LNCAP (cell line): ENCODE data around the gene CLEC2A.

Source experiments
- TF ChIP-seq, protein P1 (sequence below): fragments of 450-650 bp; IDR thresholded peaks from 2 replicates; pipeline ENCODE4 v1.5.1; 2017; ENCODE audit warnings: mild to moderate bottlenecking

CLEC2A gene

DNA sequence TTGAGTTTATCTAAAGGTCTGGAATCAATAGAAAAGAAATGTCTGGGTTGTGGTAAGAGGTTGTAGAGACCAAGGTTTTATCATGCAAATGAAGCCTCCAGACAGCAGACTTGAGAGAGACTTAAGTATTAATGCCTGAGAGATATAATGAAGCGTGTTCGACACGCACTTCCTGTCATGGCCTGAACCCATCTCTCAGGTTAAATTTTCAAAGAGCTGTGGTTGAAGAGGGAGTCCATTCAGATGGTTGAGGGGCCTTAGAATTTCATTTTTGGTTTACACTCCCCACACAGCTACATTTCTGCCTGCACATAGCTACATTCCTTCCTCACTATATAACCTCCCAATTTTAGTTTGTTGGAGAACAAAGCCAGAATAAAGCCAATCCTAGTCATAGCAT is 28.9 kb upstream of the CLEC2A start:
- TF ChIP-seq, protein P1, sequence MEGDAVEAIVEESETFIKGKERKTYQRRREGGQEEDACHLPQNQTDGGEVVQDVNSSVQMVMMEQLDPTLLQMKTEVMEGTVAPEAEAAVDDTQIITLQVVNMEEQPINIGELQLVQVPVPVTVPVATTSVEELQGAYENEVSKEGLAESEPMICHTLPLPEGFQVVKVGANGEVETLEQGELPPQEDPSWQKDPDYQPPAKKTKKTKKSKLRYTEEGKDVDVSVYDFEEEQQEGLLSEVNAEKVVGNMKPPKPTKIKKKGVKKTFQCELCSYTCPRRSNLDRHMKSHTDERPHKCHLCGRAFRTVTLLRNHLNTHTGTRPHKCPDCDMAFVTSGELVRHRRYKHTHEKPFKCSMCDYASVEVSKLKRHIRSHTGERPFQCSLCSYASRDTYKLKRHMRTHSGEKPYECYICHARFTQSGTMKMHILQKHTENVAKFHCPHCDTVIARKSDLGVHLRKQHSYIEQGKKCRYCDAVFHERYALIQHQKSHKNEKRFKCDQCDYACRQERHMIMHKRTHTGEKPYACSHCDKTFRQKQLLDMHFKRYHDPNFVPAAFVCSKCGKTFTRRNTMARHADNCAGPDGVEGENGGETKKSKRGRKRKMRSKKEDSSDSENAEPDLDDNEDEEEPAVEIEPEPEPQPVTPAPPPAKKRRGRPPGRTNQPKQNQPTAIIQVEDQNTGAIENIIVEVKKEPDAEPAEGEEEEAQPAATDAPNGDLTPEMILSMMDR, result no peak

GRCh38 chr12:9960590-9960989 is 28.4 kb upstream of the CLEC2A start:
- TF ChIP-seq, protein P1, result no peak

GRCh38 chr12:9957834-9958233 is 25.7 kb upstream of the CLEC2A start:
- TF ChIP-seq, protein P1, result no peak

DNA sequence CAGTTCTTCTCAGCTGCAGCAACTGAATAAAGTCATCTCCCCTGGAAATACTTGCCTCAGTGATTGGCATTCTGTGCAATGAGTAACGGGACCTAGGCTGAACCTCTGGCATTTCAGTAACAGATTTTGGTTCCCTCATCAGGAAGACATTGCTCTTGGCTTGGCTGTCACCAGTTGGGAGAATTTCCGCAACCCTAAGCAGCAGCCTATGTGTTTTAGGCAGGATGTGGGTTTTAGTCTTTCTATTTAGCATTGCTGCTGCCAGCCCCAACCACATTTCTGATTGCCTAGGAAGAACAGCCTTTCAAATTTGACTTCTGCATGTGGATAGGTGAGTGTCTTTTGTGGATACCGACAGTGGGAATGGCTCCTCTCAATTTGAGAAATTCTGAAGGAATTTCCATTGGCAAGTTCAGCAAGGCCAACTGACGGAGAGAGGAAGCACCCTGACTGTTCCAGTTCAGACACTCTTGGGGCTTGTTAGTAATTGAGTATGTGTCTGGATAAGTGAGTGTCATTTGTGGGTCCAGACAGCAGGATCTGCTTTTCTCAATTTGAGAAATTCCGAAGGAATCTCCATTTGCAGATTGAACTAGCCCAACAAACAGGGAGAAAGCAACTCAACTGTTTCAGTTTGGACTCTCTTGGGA is 19.0 kb upstream of the CLEC2A start:
- TF ChIP-seq, protein P1, result no peak

DNA sequence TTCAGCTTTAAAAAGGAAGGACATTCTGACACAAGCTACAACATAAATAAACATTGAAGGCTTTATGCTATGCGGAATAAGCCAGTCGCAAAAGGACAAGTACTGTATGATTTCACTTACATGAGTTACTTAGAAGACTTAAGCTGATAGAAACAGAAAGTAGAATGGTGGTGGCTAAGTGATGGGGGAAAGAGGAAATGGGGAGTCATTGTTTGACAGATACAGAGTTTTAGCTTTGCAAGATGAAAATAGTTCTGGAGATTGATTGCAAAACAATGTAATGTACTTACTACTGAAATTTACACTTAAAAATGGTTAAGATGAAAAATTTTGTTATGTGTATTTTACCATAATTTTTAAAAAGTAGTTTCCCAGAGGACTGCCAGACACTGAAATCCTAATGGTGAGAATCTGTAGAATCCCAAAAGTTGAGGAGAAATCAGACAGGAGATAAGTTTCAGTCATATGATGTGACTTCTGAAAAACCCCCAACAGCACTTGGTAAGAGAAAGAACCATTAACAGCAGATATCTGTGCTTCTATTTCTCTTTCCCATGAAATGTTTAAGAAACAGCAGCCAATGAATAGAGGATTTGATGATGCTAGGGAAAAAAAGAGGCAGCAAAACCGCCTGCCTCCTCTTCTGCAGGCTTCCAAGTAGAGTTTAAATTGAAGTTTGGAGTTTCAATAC is 16.6 kb upstream of the CLEC2A start:
- TF ChIP-seq, protein P1, result no peak

GRCh38 chr12:9947674-9948073 is 15.5 kb upstream of the CLEC2A start:
- TF ChIP-seq, protein P1, result no peak

DNA sequence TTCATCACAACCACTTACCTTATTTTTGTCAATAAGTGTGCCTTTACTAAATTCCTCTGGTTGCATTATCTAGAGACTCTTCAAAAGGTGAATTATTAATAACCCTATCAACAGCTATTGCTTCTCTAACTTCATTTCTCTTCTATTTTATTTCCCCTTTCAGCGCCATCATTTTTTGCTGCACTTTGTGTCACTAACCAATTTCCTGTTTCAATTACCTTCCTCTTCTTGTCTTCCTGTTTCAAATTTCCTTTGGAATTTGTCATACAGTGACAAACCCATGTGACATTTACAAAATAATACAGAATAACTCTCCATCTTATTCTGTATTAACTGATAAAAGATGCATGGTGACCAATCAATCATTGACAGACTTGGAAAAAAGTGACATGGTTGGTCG is 12.2 kb upstream of the CLEC2A start:
- TF ChIP-seq, protein P1, result no peak
